Activated CD8-positive, alpha-beta T cell treated with anti-CD3 and anti-CD28 coated beads, Interleukin-2, amount 10 ng/mL, durations not matched to agents 7 days and 5 days (primary cell): ENCODE results near the gene PKP2. TPM values are rescaled to one million over a fixed set of nuclear protein-coding genes. Genes with fewer than 3 reads are reported as not detected.

ENCODE experiments used
- ATAC-seq: fragments of 150-1000 bp; cut with Tn5 transposase; one replicate; pipeline ENCODE4 v1.10.0; 2021; ENCODE audit warnings: moderate library complexity
- CTCF ChIA-PET: fragments of 350-600 bp; sonication (Branson Sonifier 250); formaldehyde crosslinking; loops from one replicate; lab custom pipeline; 2021; ENCODE audit warnings: antibody characterized with exemption; lab: Charles Lee
- POLR2A ChIA-PET: fragments of 350-600 bp; sonication (Branson Sonifier 250); formaldehyde crosslinking; loops from one replicate; lab custom pipeline; 2021; ENCODE audit warnings: antibody characterized with exemption; lab: Charles Lee
- DNase-seq: peaks from one replicate; pipeline ENCODE4 v3.0.0-alpha.2; 2020
- H3K27ac Mint-ChIP-seq: one replicate; pipeline ENCODE4 v1.8.0; 2021; ENCODE audit warnings: mild to moderate bottlenecking, mixed read lengths
- H3K27me3 Mint-ChIP-seq: one replicate; pipeline ENCODE4 v1.8.0; 2021; ENCODE audit warnings: low read depth, mixed read lengths
- H3K36me3 Mint-ChIP-seq: one replicate; pipeline ENCODE4 v1.8.0; 2021; ENCODE audit warnings: low read depth, mixed read lengths
- H3K4me1 Mint-ChIP-seq: one replicate; pipeline ENCODE4 v1.8.0; 2021; ENCODE audit warnings: low read depth, mixed read lengths
- H3K4me3 Mint-ChIP-seq: one replicate; pipeline ENCODE4 v1.8.0; 2021; ENCODE audit warnings: mild to moderate bottlenecking, mixed read lengths
- H3K9me3 Mint-ChIP-seq: one replicate; pipeline ENCODE4 v1.8.0; 2022; ENCODE audit warnings: mixed read lengths; ENCODE audit not compliant: insufficient read depth
- total RNA-seq, 2 experiments: library from RNA; stranded (reverse); gene quantifications; one replicate each; pipeline ENCODE4 v1.2.3, GENCODE V29; 2021

PKP2 gene
- total RNA-seq, 2 experiments from 2014 or later, result not detected

GRCh38 chr12:32756476-32757066 is 140.0 kb downstream of the PKP2 start:
- Mint-ChIP-seq H3K4me3 (peak overlapping the region; percentile 93), H3K4me1 (peaks cover 20% of the 10 kb centered on the region), H3K9me3 (no peaks in the 10 kb centered on the region), H3K36me3 (peaks cover 19% of the 10 kb centered on the region), H3K27ac (peak overlapping the region; percentile 78), H3K27me3 (no peaks in the 10 kb centered on the region)
- CTCF ChIA-PET, result interaction anchor here (1.1 to 5.2 kb wide), 24 partner anchors 8 to 1270 kb away, joined by 3 to 103 read pairs (median 8); partner anchors contain the start of gene ALG10
- no peak for ATAC-seq
- POLR2A ChIA-PET, result interaction anchor here (1.1 kb wide), 1 partner anchor 20 kb away, joined by 4 read pairs; no protein-coding TSS in a partner anchor
- no peak for DNase-seq

DNA sequence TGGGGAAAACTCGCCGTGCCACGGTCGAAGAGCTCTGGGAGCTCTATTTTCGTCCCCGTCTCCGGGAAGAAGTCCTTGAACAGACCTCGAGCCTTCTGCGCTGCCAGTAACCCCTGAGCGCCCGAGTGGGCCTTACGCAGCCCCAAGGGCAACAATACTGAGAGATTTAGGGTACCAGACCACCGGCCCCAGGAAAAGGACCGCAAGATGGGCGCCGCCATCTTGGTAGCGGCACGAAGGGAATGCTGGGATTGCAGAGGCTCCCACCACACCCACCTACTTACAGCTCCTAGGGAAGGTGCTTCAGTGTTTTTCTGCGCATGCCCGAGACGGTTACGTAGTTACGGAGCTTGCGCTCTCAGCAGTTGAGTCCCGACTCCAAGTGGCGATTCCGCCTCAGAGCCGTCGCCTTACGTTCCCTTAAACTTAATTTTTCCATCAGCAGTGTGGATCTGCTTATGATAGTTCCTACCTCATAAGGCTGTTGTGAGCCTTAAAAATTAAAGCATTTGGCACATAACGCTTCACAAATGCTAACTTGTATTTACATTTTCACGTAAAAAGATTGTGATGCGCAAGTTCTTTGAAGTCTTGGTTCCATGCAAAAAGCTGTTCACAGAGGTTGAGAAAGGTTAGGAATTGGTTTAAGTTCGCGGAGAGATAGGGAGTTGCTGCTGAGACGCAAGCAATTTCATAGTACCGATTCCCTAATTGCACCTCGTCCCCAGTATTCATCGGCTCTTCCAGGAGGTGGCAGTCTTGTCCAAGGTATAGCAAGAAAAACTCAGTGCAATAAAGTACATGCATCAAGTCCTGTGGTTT is 140.7 kb downstream of the PKP2 start, which contains the start of gene YARS2:
YARS2 (minus strand) TSS at position 244 of the 822 bp plus-strand sequence; CDS start at position 221, 23 bp downstream.
- Mint-ChIP-seq H3K36me3 (peaks cover 23% of the 10 kb centered on the region), H3K27me3 (no peaks in the 10 kb centered on the region), H3K27ac (peak within 1 kb of the TSS; percentile 78), H3K9me3 (no peaks in the 10 kb centered on the region), H3K4me1 (peaks cover 20% of the 10 kb centered on the region), H3K4me3 (peak within 1 kb of the TSS; percentile 93)
- ATAC-seq, result peak; percentile 94
- POLR2A ChIA-PET, result interaction anchor here (0.6 to 2.1 kb wide), 7 partner anchors 14 to 1267 kb away, joined by 3 to 11 read pairs (median 4); partner anchors contain the start of genes ALG10 and DNM1L
- peak; percentile 93 for DNase-seq
- CTCF ChIA-PET, result interaction anchor here (0.7 to 5.2 kb wide), 50 partner anchors 9 to 1434 kb away, joined by 3 to 103 read pairs (median 5); partner anchors contain the start of gene ALG10

DNA sequence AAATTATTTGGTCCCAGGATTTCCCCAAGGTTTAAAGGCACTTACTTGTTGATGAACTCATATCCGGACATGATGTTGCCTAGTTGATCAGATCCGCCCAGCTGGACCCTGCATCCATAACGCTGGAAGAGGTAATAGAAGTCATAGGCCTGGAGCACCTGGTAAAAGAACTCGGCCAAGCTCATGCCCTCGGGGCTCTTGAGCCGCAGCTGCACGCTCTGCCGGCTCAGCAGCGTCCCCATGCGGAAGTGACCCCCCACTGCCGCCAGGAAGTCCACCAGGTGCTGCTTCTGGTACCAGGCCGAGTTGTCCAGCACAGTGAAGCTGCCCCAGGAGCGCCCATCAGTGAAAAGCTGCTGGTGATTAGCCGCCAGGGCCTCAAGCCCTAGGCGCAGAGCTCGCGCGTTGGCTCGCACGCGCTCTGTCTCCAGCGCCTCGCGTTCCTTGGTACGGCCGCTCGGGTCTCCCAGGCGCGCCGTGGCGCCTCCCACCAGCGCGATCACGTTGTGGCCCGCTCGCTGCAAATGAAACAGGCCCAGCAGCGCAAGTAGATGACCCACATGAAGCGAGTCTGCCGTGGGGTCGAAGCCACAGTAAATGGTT is 141.4 kb downstream of the PKP2 start:
- Mint-ChIP-seq H3K27ac (peak overlapping the region; percentile 78), H3K9me3 (no peaks in the 10 kb centered on the region), H3K4me1 (peaks cover 20% of the 10 kb centered on the region), H3K36me3 (peaks cover 28% of the 10 kb centered on the region), H3K27me3 (no peaks in the 10 kb centered on the region), H3K4me3 (peak overlapping the region; percentile 93)
- DNase-seq (peak; percentile 76), ATAC-seq (peak; percentile 77)
- CTCF ChIA-PET, result interaction anchor here (0.5 to 5.2 kb wide), 55 partner anchors 9 to 1434 kb away, joined by 3 to 103 read pairs (median 5); partner anchors contain the start of gene ALG10
- POLR2A ChIA-PET, result interaction anchor here (0.5 to 2.1 kb wide), 8 partner anchors 15 to 1267 kb away, joined by 3 to 11 read pairs (median 4); partner anchors contain the start of genes ALG10 and DNM1L

DNA sequence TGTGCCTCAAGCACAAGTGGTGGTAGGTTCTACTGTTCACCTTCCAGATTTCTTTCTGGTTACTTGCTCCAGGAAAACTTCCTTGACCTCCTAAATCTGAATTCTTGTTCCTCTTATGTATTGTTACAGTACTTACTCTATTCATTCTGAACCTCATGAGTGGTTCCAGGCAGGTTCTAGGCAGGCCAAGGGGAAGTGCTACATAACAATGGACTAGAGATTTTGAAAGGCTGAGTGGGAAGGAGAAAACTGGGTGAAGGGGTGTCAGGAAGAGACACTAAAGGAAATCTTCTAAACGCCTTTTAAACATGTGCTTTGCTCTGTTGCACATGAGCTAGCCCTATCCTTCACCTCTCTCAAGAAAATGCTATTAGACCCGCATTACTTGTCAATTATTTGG is 142.5 kb downstream of the PKP2 start:
- Mint-ChIP-seq H3K36me3 (peaks cover 33% of the 10 kb centered on the region), H3K9me3 (no peaks in the 10 kb centered on the region), H3K27ac (peak overlapping the region; percentile 76), H3K4me3 (peak overlapping the region; percentile 93), H3K27me3 (no peaks in the 10 kb centered on the region), H3K4me1 (peaks cover 20% of the 10 kb centered on the region)
- no peak for DNase-seq
- ATAC-seq, result no peak
- CTCF ChIA-PET, result interaction anchor here (1.3 to 5.2 kb wide), 11 partner anchors 8 to 1267 kb away, joined by 4 to 103 read pairs (median 10); partner anchors contain the start of gene ALG10
- POLR2A ChIA-PET, result interaction anchor here (0.6 to 2.1 kb wide), 2 partner anchors 74 to 629 kb away, joined by 3 to 11 read pairs; partner anchors contain the start of gene DNM1L

- CTCF ChIA-PET, result interaction anchor here (3.1 to 5.2 kb wide), 4 partner anchors 8 to 1268 kb away, joined by 17 to 103 read pairs (median 34); partner anchors contain the start of gene ALG10
- ATAC-seq, result no peak
- Mint-ChIP-seq H3K36me3 (peaks cover 33% of the 10 kb centered on the region), H3K4me1 (peaks cover 20% of the 10 kb centered on the region), H3K9me3 (no peaks in the 10 kb centered on the region), H3K27me3 (no peaks in the 10 kb centered on the region), H3K27ac (no peak overlapping the region), H3K4me3 (peak overlapping the region; percentile 93)
- POLR2A ChIA-PET, result no interaction called here
- DNase-seq, result no peak
Measured at GRCh38 chr12:32753605-32754004, 143.0 kb downstream of the PKP2 start.

GRCh38 chr12:32743264-32743663 is 153.3 kb downstream of the PKP2 start:
- no peak for ATAC-seq
- no peak for DNase-seq
- CTCF ChIA-PET, result interaction anchor here (1.4 to 4.0 kb wide), 2 partner anchors 12 to 287 kb away, joined by 3 to 21 read pairs; partner anchors contain the start of gene YARS2

DNA sequence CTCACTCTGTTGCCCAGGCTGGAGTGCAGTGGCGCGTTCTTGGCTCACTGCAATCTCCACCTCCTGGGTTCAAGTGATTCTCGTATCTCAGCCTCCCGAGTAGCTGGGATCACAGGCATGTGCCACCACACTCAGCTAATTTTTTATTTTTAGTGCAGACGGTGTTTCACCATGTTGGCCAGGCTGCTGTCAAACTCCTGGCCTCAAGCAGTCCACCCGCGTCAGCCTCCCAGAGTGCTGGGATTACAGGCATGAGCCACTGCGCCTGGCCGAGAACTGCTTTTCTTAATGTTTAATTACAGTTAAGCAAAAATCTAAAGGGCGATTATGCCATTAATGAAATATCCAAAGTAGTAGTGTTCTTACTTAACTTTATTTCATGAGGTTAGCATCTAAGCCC is 154.4 kb downstream of the PKP2 start:
- no peak overlapping the region for H3K27ac Mint-ChIP-seq
- no peak for DNase-seq
- ChIA-PET CTCF (interaction anchor here (0.8 to 4.0 kb wide), 2 partner anchors 13 to 1280 kb away, joined by 4 to 21 read pairs; partner anchors contain the start of genes ALG10 and YARS2), POLR2A (no interaction called here)
- H3K9me3 Mint-ChIP-seq, result no peaks in the 10 kb centered on the region
- H3K36me3 Mint-ChIP-seq, result peaks cover 55% of the 10 kb centered on the region
- H3K27me3 Mint-ChIP-seq, result no peaks in the 10 kb centered on the region
- H3K4me3 Mint-ChIP-seq, result no peak overlapping the region
- ATAC-seq, result no peak
- H3K4me1 Mint-ChIP-seq, result no peaks in the 10 kb centered on the region

More at GRCh38 chr12:32743264-32743663, 153.3 kb downstream of the PKP2 start:
- Mint-ChIP-seq H3K9me3 (no peaks in the 10 kb centered on the region), H3K4me3 (no peak overlapping the region), H3K27ac (no peak overlapping the region), H3K4me1 (no peaks in the 10 kb centered on the region), H3K27me3 (no peaks in the 10 kb centered on the region), H3K36me3 (peaks cover 57% of the 10 kb centered on the region)
- POLR2A ChIA-PET, result no interaction called here

Other genes with a start within 250 kb of the PKP2 start
- gene DNM1L, start 217.5 kb downstream of the PKP2 start, total RNA-seq, result 10 to 100 TPM; 59.5 to 64.7 TPM
- gene YARS2, start 140.9 kb downstream of the PKP2 start, total RNA-seq, result 10 to 100 TPM; 19.4 to 20.2 TPM